ENCODE results near the gene KBTBD8.

Gene KBTBD8

DNA sequence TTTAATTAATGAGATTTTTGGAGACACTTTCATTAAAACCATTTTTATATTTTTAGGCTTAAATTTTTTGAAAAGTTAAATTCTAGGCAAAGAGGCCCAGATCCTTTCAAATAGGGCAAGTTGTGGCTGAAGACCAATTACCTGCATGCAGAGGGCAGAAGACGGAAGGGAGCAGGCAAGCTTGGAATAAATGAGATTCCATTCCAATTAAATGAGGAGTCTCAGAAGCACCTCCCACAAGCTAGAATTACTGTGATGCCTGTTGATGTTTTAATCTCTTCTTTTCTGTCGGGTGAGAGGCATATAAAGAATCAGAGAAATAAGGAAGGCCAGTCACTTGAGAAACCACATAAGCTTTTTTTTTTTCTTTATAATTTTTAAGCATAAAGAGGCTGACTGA lies 46.8 kb downstream of the KBTBD8 start:
- Histone ChIP-seq H3K9me3 (ENCODE audit: control insufficient read depth in 1 of 2, low read length in 2 of 2) (no peaks in the 10 kb centered on the region), H3K27ac (ENCODE audit: low read length) (no peak overlapping the region), H3K27me3 (ENCODE audit: low read depth, low read length) (no peaks in the 10 kb centered on the region), H3K36me3 (ENCODE audit: control insufficient read depth in 1 of 2, insufficient read depth in 2 of 2, low read length in 2 of 2) (no peaks in the 10 kb centered on the region), H3K4me3 (ENCODE audit: low read depth in 1 of 2, low read length in 2 of 2) (no peak overlapping the region), H3K4me1 (ENCODE audit: control insufficient read depth in 1 of 2, insufficient read depth in 2 of 2, low read length in 2 of 2) (no peaks in the 10 kb centered on the region)

GRCh38 chr3:67045711-67046465 lies 47.8 kb downstream of the KBTBD8 start:
- Histone ChIP-seq H3K36me3 (ENCODE audit: control insufficient read depth in 1 of 2, insufficient read depth in 2 of 2, low read length in 2 of 2) (no peaks in the 10 kb centered on the region), H3K4me1 (ENCODE audit: control insufficient read depth in 1 of 2, insufficient read depth in 2 of 2, low read length in 2 of 2) (no peaks in the 10 kb centered on the region), H3K9me3 (ENCODE audit: control insufficient read depth in 1 of 2, low read length in 2 of 2) (peaks cover 0 to 4% of the 10 kb centered on the region in 2 donors), H3K4me3 (ENCODE audit: low read depth in 1 of 2, low read length in 2 of 2) (no peak overlapping the region), H3K27me3 (ENCODE audit: low read depth, low read length) (no peaks in the 10 kb centered on the region), H3K27ac (ENCODE audit: low read length) (no peak overlapping the region)

- Histone ChIP-seq H3K27me3 (ENCODE audit: low read depth, low read length) (no peaks in the 10 kb centered on the region), H3K4me1 (ENCODE audit: control insufficient read depth in 1 of 2, insufficient read depth in 2 of 2, low read length in 2 of 2) (no peaks in the 10 kb centered on the region), H3K36me3 (ENCODE audit: control insufficient read depth in 1 of 2, insufficient read depth in 2 of 2, low read length in 2 of 2) (no peaks in the 10 kb centered on the region), H3K27ac (ENCODE audit: low read length) (no peak overlapping the region), H3K4me3 (ENCODE audit: low read depth in 1 of 2, low read length in 2 of 2) (no peak overlapping the region), H3K9me3 (ENCODE audit: control insufficient read depth in 1 of 2, low read length in 2 of 2) (peaks cover 0 to 4% of the 10 kb centered on the region in 2 donors)
Measured at GRCh38 chr3:67047051-67047450, 48.9 kb downstream of the KBTBD8 start.

DNA sequence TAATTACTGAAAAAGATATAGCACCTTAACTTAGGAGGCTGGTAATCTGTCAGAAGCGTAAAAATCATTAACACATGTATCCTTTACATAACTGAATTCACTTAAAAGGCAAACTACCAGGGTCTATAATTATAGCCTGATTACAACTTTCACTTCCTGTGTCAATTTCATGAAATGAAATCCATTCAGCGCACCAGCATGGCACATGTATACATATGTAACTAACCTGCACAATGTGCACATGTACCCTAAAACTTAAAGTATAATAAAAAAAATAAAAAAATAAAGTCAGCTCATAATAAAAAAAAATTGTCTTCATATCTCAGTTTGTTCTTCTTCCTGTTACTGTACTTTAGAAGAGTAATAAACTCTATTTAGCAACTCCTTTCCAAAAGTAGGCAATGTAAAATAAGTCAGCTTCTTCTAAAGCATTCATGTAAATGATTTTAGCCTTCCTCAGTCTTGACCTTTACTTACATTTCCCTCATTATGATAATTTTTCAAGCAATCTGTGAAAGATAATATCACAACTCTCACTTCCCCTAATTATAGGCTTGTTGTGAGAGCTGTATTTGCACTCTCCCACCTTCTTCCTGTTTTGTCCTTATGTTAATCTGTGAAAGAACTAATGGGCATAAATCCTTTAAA lies 50.1 kb downstream of the KBTBD8 start:
- Histone ChIP-seq H3K4me3 (ENCODE audit: low read depth in 1 of 2, low read length in 2 of 2) (no peak overlapping the region), H3K27ac (ENCODE audit: low read length) (no peak overlapping the region), H3K36me3 (ENCODE audit: control insufficient read depth in 1 of 2, insufficient read depth in 2 of 2, low read length in 2 of 2) (no peaks in the 10 kb centered on the region), H3K27me3 (ENCODE audit: low read depth, low read length) (no peaks in the 10 kb centered on the region), H3K4me1 (ENCODE audit: control insufficient read depth in 1 of 2, insufficient read depth in 2 of 2, low read length in 2 of 2) (no peaks in the 10 kb centered on the region), H3K9me3 (ENCODE audit: control insufficient read depth in 1 of 2, low read length in 2 of 2) (peaks cover 0 to 4% of the 10 kb centered on the region in 2 donors)

DNA sequence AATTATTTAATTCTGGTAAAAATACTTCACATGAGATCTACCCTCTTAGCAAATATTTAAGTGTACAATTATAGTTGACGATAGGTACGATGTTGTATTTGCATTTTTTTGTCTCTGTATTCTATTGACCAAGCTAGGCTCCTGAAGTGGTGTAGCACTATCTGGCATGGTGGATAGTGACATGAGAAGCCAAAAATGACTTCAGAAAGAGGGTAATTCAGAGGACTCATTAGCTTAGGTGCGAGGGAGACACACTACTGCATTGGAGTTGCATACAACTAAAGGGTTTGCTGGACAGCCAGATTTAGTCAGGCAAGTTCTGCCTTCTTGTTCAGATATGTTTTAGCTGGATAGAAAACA lies 50.6 kb downstream of the KBTBD8 start:
- peaks cover 0 to 4% of the 10 kb centered on the region in 2 donors for H3K9me3 ChIP-seq (ENCODE audit: control insufficient read depth in 1 of 2, low read length in 2 of 2)
- H3K4me1 ChIP-seq (ENCODE audit: control insufficient read depth in 1 of 2, insufficient read depth in 2 of 2, low read length in 2 of 2), result no peaks in the 10 kb centered on the region
- no peaks in the 10 kb centered on the region for H3K27me3 ChIP-seq (ENCODE audit: low read depth, low read length)
- H3K36me3 ChIP-seq (ENCODE audit: control insufficient read depth in 1 of 2, insufficient read depth in 2 of 2, low read length in 2 of 2), result no peaks in the 10 kb centered on the region
- H3K4me3 ChIP-seq (ENCODE audit: low read depth in 1 of 2, low read length in 2 of 2), result no peak overlapping the region
- H3K27ac ChIP-seq (ENCODE audit: low read length), result no peak overlapping the region

DNA sequence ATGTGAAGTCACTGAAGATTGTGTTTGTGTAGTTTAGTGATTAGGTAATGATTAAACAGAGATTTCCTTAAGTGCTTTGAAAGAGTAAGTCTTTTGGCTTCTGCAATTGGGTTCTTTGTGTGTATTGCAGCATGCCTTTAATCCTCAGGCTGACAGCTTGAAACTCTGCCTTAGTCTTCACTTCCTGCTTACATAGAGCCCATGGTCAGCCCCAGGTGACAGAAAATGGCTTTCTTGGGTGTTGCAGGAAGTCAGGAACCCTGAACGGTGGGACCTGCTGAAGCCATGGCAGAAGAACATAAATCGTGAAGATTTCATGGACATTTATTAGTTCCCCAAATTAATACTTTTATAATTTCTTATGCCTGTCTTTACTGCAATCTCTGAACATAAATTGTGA lies 61.3 kb downstream of the KBTBD8 start:
- Histone ChIP-seq H3K9me3 (ENCODE audit: control insufficient read depth in 1 of 2, low read length in 2 of 2) (no peaks in the 10 kb centered on the region), H3K27ac (ENCODE audit: low read length) (no peak overlapping the region), H3K27me3 (ENCODE audit: low read depth, low read length) (no peaks in the 10 kb centered on the region), H3K4me1 (ENCODE audit: control insufficient read depth in 1 of 2, insufficient read depth in 2 of 2, low read length in 2 of 2) (no peaks in the 10 kb centered on the region), H3K36me3 (ENCODE audit: control insufficient read depth in 1 of 2, insufficient read depth in 2 of 2, low read length in 2 of 2) (no peaks in the 10 kb centered on the region), H3K4me3 (ENCODE audit: low read depth in 1 of 2, low read length in 2 of 2) (no peak overlapping the region)

All from muscle layer of duodenum (tissue), 2 donors.